SU-DHL-6 (cell line): ENCODE measurements around the gene FAM171A1.

Experiments
- H2AFZ ChIP-seq: fragments of 200-600 bp; sonication (generic); 2 replicates; pipeline ENCODE4 v1.6.1; 2014; ENCODE audit warnings: low read depth, mild to moderate bottlenecking, moderate library complexity, mixed read lengths, antibody characterized with exemption, low read length; ENCODE audit not compliant: severe bottlenecking
- H3F3A ChIP-seq: fragments of 200-600 bp; shearing (Covaris generic); 2 replicates; pipeline ENCODE4 v1.6.0; 2016; ENCODE audit warnings: antibody characterized with exemption, mild to moderate bottlenecking; ENCODE audit not compliant: insufficient read depth
- H3K27ac ChIP-seq: fragments of 200-600 bp; sonication (generic); 2 replicates; pipeline ENCODE4 v1.5.1; 2016; ENCODE audit warnings: low read depth, mild to moderate bottlenecking, low read length, moderate library complexity, mixed read lengths
- H3K27me3 ChIP-seq: fragments of 200-600 bp; sonication (generic), shearing (Covaris generic); 2 replicates; pipeline ENCODE4 v1.6.0; 2014; ENCODE audit warnings: mild to moderate bottlenecking, low read length
- H3K36me3 ChIP-seq: fragments of 200-600 bp; sonication (generic); 2 replicates; pipeline ENCODE4 v1.6.1; 2014; ENCODE audit warnings: mild to moderate bottlenecking, low read length, mixed read lengths
- H3K4me2 ChIP-seq: fragments of 300-600, 200-600 bp; shearing (Covaris generic), sonication (generic); 2 replicates; pipeline ENCODE4 v1.6.0; 2014; ENCODE audit warnings: low read length, low read depth, mild to moderate bottlenecking; ENCODE audit not compliant: poor library complexity, severe bottlenecking
- H3K4me3 ChIP-seq: fragments of 200-600 bp; sonication (generic); 2 replicates; pipeline ENCODE4 v1.5.1; 2014; ENCODE audit warnings: antibody characterized with exemption, low read length, mild to moderate bottlenecking, mixed read lengths; ENCODE audit not compliant: insufficient read depth, poor library complexity, severe bottlenecking
- H3K79me2 ChIP-seq: fragments of 200-600 bp; sonication (generic); 2 replicates; pipeline ENCODE4 v1.6.1; 2014; ENCODE audit warnings: mild to moderate bottlenecking, low read length, moderate library complexity; ENCODE audit not compliant: insufficient read depth
- H3K9ac ChIP-seq: fragments of 200-600 bp; sonication (generic); 2 replicates; pipeline ENCODE4 v1.7.0; 2014; ENCODE audit warnings: mild to moderate bottlenecking, low read length
- H3K9me2 ChIP-seq: fragments of 200-600 bp; sonication (generic); replicated peaks from 2 replicates; pipeline ENCODE4 v1.6.1; 2014; ENCODE audit warnings: low read length; ENCODE audit not compliant: insufficient read depth
- H3K9me3 ChIP-seq: fragments of 200-600 bp; sonication (generic); 2 replicates; pipeline ENCODE4 v1.6.1; 2014; ENCODE audit warnings: low read length, mixed read lengths; ENCODE audit not compliant: insufficient read depth
- H4K20me1 ChIP-seq: fragments of 200-600 bp; sonication (generic); 2 replicates; pipeline ENCODE4 v1.6.1; 2014; ENCODE audit warnings: low read depth, mild to moderate bottlenecking, antibody characterized with exemption, low read length, moderate library complexity, mixed read lengths
- EZH2phosphoT487 ChIP-seq: fragments of 200-600 bp; sonication (generic), shearing (Covaris generic); conservative IDR thresholded peaks from 2 replicates; pipeline ENCODE4 v1.6.1; 2018; ENCODE audit warnings: mild to moderate bottlenecking, antibody characterized with exemption, low read length, moderate library complexity, mixed read lengths
- TF ChIP-seq, protein P1 (sequence below): fragments of 200-600 bp; sonication (generic); IDR thresholded peaks from one replicate; pipeline ENCODE4 v1.5.1; 2017; ENCODE audit warnings: antibody characterized with exemption, mild to moderate bottlenecking, low read length, moderate library complexity; ENCODE audit not compliant: insufficient read depth, poor library complexity, severe bottlenecking

FAM171A1 gene

DNA sequence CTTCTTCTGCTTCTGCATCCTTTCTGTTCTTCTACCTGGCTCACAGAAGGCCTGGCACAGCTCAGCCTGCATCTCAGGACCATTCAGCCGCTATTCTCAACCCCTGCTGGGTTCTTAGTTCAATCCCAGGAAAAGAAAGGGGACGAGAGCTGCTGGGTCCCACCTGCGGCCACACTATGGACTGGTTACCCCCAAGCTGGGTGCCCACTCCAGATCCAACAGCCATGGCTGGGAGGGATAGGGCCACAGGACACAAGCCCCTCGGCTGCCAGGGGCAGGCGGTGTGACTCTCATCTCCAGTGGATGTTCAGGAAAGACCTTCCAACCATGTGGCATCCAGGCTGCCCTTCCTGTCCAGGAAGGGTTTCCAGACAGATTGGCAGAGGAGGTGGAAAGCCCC is 105.0 kb downstream of the FAM171A1 start:
- TF ChIP-seq, protein P1, sequence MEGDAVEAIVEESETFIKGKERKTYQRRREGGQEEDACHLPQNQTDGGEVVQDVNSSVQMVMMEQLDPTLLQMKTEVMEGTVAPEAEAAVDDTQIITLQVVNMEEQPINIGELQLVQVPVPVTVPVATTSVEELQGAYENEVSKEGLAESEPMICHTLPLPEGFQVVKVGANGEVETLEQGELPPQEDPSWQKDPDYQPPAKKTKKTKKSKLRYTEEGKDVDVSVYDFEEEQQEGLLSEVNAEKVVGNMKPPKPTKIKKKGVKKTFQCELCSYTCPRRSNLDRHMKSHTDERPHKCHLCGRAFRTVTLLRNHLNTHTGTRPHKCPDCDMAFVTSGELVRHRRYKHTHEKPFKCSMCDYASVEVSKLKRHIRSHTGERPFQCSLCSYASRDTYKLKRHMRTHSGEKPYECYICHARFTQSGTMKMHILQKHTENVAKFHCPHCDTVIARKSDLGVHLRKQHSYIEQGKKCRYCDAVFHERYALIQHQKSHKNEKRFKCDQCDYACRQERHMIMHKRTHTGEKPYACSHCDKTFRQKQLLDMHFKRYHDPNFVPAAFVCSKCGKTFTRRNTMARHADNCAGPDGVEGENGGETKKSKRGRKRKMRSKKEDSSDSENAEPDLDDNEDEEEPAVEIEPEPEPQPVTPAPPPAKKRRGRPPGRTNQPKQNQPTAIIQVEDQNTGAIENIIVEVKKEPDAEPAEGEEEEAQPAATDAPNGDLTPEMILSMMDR = no peak
- no peak for TF ChIP-seq EZH2phosphoT487
- Histone ChIP-seq H3F3A (no peaks in the 10 kb centered on the region), H3K27ac (no peak overlapping the region), H3K79me2 (no peaks in the 10 kb centered on the region), H3K4me2 (no peak overlapping the region), H4K20me1 (no peaks in the 10 kb centered on the region), H3K9me2 (no peaks in the 10 kb centered on the region), H3K27me3 (no peaks in the 10 kb centered on the region), H3K9ac (no peak overlapping the region), H3K9me3 (no peaks in the 10 kb centered on the region), H3K36me3 (no peaks in the 10 kb centered on the region), H3K4me3 (no peak overlapping the region), H2AFZ (no peak overlapping the region)

DNA sequence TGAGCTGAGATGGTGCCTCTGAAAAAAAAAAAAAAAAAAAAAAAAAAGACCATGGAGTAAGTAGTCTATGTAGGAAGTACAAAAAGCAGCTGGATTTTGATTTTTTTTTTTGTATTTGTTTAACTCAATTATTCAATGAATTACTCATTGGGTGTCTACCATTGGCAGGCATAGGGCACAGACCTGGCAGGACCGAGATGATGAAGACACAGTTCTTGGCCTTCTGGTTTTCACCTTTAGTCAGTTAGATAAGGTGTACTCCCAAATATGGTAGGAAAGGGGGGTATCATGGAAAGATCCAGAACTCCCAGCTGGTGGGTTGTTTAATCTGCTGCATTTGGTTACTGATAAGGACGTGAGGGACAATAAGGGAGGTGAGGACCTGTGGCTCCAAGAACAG is 105.5 kb downstream of the FAM171A1 start:
- no peak overlapping the region for H3K4me2 ChIP-seq
- no peaks in the 10 kb centered on the region for H3K36me3 ChIP-seq

DNA sequence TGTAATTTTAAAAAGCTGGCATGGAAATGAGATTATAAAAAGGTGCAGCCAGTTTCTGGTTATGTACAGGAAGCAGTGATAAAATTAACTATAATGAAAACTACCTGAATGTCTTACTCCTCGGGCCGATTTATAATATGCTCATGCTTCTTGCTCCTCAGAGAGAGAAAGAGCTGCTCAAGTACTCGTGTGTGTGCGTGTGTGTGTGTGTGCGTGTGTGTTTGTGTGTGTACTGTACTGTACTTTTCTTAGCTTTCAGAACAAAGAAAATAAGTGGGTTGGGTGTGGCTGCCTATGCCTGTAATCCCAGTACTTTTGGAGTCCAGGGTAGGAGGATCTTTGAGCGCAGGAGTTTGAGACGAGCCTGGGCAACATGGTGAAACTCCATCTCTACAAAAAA is 106.0 kb downstream of the FAM171A1 start:
- H4K20me1 ChIP-seq = no peaks in the 10 kb centered on the region
- H3K4me2 ChIP-seq = no peak overlapping the region
- no peak overlapping the region for H3K4me3 ChIP-seq
- H3K36me3 ChIP-seq = no peaks in the 10 kb centered on the region
- no peak overlapping the region for H3K9ac ChIP-seq
- no peak overlapping the region for H2AFZ ChIP-seq
- no peaks in the 10 kb centered on the region for H3K9me2 ChIP-seq
- no peak overlapping the region for H3K27ac ChIP-seq
- no peaks in the 10 kb centered on the region for H3K9me3 ChIP-seq
- TF ChIP-seq, protein P1 = no peak
- TF ChIP-seq EZH2phosphoT487 = no peak
- no peaks in the 10 kb centered on the region for H3K79me2 ChIP-seq
- no peaks in the 10 kb centered on the region for H3F3A ChIP-seq
- H3K27me3 ChIP-seq = no peaks in the 10 kb centered on the region

More for the DNA sequence above, 105.5 kb downstream of the FAM171A1 start:
- Histone ChIP-seq H3K27ac (no peak overlapping the region), H2AFZ (no peak overlapping the region), H3K9ac (no peak overlapping the region), H3K9me2 (no peaks in the 10 kb centered on the region), H3K4me3 (no peak overlapping the region), H3K79me2 (no peaks in the 10 kb centered on the region), H3K9me3 (no peaks in the 10 kb centered on the region), H4K20me1 (no peaks in the 10 kb centered on the region), H3F3A (no peaks in the 10 kb centered on the region), H3K27me3 (no peaks in the 10 kb centered on the region)
- TF ChIP-seq, protein P1 = no peak
- TF ChIP-seq EZH2phosphoT487 = no peak
